ENCODE results near the gene GRHL1.
A peak's percentile ranks its signal among the peaks of the same experiment; 100 is the strongest.

The GRHL1 gene

GRCh38 chr2:9982248-9982647, 30.8 kb downstream of the GRHL1 start:
- ChIA-PET CTCF (interaction anchor here (0.6 kb wide), 1 partner anchor 24 kb away, joined by 3 read pairs; no protein-coding TSS in a partner anchor), POLR2A (ENCODE audit: low non-redundant PET) (no interaction called here)
- DNase-seq (ENCODE audit: low spot score) = no peak
- no peak overlapping the region for H3K27ac ChIP-seq
- TF ChIP-seq CTCF (conservative IDR thresholded peaks at IDR 0.05; ENCODE audit: low read depth) = no peak

- ChIA-PET CTCF (interaction anchor here (0.7 kb wide), 2 partner anchors 102 to 280 kb away, joined by 6 to 7 read pairs; no protein-coding TSS in a partner anchor), POLR2A (ENCODE audit: low non-redundant PET) (no interaction called here)
- no peak for DNase-seq (ENCODE audit: low spot score)
- no peak overlapping the region for H3K27ac ChIP-seq
- no peak for TF ChIP-seq CTCF (conservative IDR thresholded peaks at IDR 0.05; ENCODE audit: low read depth)
Measured at GRCh38 chr2:9982891-9983290, 31.4 kb downstream of the GRHL1 start.

GRCh38 chr2:9983401-9984216, 32.1 kb downstream of the GRHL1 start:
- H3K27ac ChIP-seq = no peak overlapping the region
- ChIA-PET POLR2A (ENCODE audit: low non-redundant PET) (no interaction called here), CTCF (interaction anchor here (0.6 to 1.7 kb wide), 15 partner anchors 10 to 355 kb away, joined by 3 to 12 read pairs (median 6); no protein-coding TSS in a partner anchor)
- no peak for TF ChIP-seq CTCF (conservative IDR thresholded peaks at IDR 0.05; ENCODE audit: low read depth)
- no peak for DNase-seq (ENCODE audit: low spot score)

GRCh38 chr2:9984217-9984739, 32.8 kb downstream of the GRHL1 start:
- ChIA-PET CTCF (interaction anchor here (0.5 to 1.7 kb wide), 21 partner anchors 9 to 355 kb away, joined by 3 to 12 read pairs (median 5); no protein-coding TSS in a partner anchor), POLR2A (ENCODE audit: low non-redundant PET) (interaction anchor here (0.6 kb wide), 1 partner anchor 42 kb away, joined by 3 read pairs; no protein-coding TSS in a partner anchor)
- H3K27ac ChIP-seq = no peak overlapping the region
- peak; percentile 79 for TF ChIP-seq CTCF (conservative IDR thresholded peaks at IDR 0.05; ENCODE audit: low read depth)
- DNase-seq (ENCODE audit: low spot score) = peak; percentile 65

GRCh38 chr2:9984871-9985480, 33.5 kb downstream of the GRHL1 start:
- DNase-seq (ENCODE audit: low spot score) = no peak
- ChIA-PET POLR2A (ENCODE audit: low non-redundant PET) (interaction anchor here (0.6 kb wide), 1 partner anchor 42 kb away, joined by 3 read pairs; no protein-coding TSS in a partner anchor), CTCF (interaction anchor here (0.5 to 1.7 kb wide), 18 partner anchors 9 to 453 kb away, joined by 3 to 12 read pairs (median 5); no protein-coding TSS in a partner anchor)
- H3K27ac ChIP-seq = no peak overlapping the region
- no peak for TF ChIP-seq CTCF (conservative IDR thresholded peaks at IDR 0.05; ENCODE audit: low read depth)
